ENCODE results near the gene IFT27.
"Not testable (repeated sequence)": the region's sequence is repeated elsewhere in the genome, so short reads cannot be mapped to it uniquely, and the experiment has no call there.

The IFT27 gene

DNA sequence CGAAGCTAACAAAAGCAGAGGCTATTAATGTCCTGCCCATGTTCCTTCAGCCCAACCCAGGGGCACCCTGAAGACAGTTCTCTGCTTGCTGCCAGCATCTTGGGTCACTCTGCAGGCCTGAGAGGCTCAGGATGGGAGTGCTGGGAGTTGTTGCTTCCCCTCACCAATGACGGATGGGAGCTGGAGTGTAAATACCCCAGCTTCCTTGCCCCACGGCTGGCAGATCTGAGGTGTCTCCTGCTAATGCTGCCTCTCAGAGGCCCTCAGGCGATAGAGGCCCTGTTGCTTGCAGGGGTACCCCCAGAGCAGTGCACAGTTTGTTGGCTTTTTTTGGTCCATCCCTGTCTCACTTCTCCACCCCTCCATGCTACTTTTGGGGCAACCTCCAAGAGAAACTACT is 32.9 kb downstream of the IFT27 start:
- DNase-seq = no peak

DNA sequence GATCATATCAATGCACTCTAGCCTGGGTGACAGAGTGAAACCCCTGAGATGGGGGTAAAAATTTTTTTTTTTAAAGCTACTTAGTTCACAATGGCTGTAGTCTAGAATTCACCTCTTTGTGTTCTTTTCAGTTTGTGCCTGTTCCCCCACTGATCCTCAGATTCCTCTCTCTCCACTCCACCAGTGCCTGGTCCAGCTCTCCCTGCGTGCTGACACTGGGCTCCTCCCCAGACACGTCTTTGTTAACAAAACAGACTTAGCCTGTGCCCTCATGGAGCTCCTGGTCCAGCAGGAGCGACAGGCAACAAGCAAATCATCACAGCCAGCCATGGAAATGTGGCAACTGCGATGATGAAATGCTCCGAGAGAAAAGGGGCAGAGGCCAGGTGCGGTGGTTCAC is 34.0 kb downstream of the IFT27 start:
- DNase-seq = no peak

DNA sequence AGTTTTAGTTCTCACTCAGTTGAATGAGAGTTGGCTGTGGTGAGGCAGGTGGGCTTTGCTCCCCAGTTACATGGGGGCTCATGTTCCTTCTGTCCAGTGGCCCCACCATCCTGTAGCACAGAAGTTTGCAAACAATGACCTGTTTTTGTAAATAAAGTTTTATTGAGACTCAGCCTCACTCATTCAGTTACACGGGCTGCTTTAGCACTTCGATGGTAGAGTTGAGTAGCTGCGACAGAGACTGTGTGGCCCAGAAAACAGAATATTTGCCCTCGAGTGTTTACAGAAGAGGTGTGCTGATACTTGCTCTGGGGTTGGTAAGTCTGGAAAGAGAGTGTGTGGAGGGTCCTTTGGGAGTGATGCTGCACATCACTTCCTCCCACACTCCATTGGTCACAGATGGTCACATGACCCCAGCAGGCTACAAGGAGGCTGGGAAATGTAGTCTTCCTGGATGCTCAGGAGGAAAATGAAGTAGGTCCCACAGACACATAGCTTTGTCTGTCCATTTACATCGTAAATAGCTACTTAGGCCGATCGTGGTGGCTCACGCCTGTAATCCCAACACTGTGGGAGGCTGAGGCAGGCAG is 34.6 kb downstream of the IFT27 start:
- DNase-seq = peak; percentile 18

DNA sequence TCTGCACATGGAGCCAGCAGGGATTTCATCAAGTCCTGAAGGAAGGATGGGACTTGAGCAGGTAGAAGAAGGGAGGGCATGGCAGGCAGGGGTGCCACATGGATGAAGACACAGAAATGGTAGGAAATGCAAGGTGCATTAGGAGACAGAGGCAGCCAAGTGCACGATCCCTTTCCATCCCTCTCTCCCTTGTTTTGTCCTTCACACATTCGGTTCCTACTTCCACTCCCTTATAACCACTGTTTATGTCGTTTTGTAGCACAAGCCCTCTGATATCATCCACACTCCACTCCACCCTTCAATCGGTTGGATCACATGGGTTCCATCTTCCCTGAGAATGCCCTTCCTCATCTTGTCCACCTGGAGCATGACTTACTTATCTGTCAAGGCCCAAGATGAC is 35.2 kb downstream of the IFT27 start:
- no peak for DNase-seq

DNA sequence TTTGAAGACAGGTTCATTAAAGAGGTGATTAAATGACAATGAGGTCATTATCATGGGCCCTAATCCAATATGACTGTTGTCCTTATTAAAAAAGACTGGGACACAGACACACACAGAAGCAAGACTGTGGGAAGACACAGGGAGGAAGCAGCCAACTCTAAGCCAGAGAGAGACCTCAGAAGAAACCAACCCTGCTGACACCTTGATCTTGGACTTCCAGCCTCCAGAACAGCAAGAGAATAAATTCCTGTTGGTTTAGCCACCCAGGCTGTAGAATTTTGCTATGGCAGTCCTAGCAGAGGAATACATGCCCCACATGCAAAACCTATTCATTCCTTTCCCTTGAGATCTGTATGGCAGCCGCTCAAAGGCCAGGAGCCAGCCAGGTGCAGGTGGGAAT is 36.7 kb downstream of the IFT27 start:
- no peak for DNase-seq

DNA sequence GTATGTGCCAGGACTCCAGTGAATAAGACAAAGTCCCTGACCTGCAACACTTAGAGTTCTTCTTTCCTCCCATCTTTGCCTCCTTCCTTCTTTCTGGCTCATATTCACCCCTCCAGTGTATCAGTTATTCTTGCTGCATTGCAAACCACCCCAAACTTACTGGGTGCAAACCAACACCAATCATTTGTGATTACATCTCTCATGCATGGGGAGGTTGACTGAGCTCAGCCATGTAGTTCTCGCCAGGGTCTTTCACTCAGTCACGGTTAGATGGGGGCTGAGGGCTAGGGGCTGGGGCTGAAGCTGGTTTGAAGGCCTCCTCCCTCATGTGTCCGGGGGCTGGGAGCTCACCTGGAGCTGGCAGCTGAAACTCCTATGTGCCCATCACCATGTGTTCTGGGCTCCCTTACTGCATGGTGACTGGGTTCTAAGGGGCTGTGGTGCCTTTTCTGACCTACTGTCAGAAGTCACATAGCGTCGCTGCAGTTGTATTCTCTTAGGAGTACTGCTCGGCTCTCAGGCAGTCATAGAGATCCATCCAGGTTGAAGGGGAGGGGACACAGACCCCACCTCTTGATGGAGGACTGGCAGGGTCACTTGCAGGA is 37.4 kb downstream of the IFT27 start:
- DNase-seq = no peak

DNA sequence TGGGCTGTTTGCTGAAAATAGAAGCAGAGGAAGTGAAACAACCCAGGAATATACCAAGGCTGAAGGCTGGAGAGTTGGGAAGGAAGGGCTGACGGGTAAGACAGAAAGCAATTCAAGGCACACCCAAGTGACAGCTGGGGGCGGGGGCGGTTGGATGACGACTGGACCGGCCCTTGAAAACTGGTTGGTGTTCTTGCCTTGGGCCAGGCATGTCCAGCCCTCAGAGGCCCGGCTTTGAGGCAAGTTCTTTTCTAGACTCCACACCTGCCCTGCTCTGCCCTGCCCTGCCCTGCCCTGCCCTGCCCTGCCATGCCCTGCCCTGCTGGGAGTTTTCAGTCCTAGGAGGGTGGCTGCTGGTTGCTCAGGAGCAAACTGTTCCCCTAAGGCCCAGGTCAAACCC is 38.1 kb downstream of the IFT27 start:
- no peak for DNase-seq

DNA sequence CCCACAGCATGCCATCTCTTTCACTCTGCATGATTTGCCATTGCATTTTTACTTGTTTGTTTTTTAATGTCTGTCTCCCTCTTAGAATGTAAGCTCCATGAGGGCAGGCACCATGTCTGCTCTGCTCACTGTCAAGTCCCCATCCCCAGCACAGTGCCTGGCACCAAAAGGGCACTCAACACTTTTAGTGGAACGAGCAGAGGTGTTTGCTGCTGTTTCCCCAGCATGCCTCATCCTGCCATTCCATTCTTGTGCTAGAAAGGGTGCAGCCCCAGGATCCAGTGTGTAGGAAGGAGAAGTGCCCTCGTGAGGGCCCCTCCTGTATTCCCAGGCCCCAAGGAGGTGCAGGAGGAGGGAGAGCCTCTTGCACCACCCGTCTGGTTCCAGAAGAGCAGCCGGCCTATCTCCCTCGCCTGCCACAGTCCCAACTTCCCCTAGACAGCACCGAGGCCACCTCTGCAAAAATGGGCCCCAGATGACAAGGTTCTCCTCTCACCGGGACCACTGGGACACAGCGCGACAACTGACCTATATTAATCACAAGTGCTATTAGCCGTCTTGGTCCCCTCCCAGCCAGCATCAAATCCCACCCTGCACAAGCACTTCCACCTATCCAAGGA is 39.1 kb downstream of the IFT27 start:
- no peak for DNase-seq

DNA sequence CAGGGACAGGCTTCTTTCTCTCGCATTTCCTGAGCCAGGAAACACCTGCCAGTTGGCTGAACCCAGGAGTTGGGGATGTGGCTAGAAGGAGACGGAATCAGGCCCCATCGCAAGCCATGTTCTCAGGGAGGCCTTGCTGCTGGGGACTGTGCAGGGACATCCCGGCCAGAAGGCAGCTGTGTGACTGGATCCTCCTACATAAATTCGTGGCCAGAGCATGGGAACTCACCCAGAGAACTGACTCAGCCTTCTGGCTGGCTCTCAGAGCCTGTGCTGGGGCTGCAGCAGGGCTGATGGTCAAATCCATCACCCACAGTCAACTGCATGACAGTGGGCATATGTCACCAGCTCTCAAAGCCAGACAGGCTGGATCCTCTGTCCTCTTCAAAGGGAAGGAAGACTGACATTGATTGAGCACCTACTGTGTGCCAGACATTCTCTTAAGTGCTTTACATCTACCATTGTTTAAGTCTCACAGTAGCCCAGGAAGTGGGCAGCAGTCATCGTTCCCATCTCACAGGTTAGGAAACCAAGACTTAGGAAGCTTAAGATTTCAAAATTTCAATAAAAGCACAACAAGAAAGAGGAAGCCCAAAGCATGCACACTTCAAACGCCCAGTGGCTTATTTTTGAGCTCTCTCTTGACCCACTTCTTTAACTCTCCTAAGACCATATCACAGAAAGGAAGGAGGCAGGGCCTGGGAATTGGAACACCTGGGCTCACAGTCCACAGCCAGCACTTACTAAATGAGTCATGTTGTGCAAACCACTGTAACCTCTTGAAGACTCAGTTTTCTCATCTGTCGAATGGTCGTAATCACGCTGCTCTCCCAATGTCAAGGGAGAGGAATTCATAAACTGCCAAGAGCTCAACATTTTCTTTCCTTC is 41.5 kb downstream of the IFT27 start:
- DNase-seq = no peak

DNA sequence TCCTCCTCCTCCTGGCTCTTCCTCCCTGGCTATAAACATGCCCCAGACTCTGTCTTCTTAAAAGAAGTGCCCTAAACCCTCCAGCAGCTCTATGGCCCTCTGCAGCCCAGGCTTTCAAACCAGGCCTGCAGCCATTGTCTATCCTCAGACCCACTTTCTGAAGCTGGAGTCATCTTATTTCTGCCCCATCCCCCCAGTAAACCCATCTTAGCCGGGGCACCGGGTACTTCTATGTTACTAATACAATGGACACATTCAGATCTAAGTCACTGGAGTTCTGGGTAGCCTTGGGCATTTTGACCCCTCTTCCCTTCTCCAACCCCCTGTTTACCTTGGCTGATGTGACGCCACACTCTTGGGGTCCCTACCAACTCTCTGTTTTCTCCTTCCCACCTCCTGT is 42.6 kb downstream of the IFT27 start:
- DNase-seq = no peak

DNA sequence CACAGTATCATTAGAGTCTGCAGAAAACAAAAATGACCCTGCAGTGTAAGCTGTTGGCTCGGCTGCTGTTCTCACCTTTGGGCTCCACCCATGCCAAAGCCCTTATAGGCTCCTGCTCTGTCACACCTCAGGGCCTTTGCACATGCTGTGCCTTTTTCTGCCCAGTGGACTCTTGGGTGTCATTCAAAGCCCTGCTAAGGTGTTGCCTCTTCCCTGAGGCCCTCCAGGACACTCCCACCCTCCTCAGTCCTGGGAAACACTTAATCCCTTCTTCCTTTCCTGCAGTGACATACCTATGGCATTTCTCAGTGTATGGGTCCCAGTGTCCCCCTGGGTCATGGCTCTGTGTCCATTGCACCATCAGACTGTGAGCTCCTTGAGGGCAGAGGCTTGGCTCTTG is 43.3 kb downstream of the IFT27 start:
- DNase-seq = no peak

DNA sequence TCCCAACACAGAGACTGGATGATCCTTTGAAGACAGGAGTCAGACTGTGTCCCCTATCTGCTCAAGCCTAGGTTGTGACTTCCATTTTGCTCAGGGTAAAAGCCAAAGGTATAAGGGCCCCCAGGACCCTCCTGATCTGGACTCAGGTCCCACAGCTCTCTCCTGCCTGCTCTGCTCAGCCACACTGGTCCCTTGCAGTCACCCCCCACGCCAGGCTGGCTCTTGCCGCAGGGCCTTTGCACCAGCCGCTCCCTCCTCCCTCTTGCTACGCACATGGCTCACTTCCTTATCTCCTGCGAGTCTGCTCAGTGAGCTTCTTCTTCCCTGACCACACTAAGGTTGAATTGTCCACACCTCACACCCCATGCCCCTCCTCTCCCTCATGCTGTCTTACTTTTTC is 44.0 kb downstream of the IFT27 start:
- DNase-seq = no peak

DNA sequence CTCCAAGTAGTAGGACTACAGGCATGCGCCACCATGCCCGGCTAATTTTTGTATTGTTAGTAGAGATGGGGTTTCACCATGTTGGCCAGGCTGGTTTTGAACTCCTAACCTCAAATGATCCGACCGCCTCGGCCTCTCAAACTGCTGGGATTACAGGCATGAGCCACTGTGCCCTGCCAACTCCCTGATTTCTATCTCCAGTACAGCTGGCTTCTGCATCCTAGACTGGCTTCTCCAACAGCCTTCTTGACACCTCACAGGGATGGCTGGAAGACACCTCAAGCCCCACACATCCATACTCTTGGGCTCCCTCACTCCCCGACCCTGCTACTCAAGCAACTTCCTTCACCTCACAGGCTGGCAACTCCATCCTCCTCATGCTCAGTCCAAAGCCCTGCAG is 44.6 kb downstream of the IFT27 start:
- not testable (repeated sequence) for DNase-seq

DNA sequence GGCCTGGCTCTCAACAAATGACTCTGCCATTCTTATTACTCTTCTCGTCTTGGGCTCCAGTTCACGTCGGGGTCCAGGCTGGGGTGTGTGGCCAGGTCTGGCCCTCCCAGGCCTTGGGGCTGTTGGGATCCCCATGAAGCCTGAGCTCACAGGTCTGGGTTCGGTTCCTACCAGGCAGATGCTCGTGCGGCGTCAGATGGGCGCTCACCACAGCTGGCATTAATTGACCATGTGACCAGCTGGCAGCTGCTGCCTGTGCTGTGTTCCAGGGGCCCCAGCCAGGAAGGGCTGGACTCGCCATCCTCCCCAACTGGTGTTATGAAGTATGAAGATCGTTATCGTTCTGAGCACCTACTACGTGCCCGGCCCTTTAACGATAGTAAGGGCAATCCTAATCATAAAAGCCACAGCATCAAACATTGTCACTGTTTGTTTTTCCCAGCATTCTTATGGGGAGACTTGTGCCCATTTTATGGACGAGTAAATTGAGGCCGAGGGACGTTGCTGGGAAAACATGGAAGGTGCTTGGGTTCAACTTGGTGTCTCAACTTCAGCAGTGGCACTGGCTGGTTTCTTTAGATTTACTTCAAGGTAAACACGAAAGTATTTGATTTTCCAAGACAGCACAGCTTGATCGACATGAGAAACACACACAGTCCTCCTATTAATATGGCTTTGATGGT is 45.6 kb downstream of the IFT27 start:
- no peak for DNase-seq

DNA sequence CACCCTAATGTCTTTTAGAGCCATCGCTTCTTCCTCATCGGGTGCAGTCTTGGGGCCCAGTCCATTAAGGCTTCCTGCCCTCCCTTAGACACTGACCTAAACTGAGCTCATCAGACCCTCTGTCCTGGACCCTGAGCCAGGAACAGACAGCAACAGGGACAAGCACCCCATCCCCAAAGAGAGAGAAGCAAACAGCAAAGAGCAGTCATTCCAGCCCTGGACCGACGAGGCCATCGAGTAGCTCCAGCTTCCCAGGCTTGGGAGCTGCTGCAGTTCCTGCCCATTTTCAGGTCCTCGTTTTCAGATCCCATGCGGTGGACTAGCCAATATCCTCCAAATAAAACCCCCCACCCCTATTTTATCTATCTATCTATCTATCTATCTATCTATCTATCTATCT is 46.6 kb downstream of the IFT27 start:
- DNase-seq = no peak

DNA sequence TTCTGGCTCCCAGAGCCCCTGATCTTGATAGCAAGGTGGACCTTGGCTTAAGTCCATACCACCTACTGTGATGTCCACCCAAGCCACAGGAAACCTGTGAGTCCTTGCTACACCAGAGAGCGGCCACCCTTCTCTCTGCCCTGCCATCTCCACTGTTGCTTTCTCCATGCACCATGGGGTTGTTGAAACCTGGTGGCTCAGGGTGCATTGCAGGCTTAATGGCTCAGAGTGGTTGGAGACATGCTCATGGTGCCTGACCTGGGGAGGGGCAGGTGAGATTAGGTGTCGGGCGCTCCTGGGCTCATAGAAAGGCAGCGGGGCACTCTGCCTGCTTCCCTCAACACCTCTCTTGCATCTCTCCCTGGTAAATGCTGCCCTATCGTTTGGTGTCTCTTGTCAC is 47.4 kb downstream of the IFT27 start:
- DNase-seq = no peak

DNA sequence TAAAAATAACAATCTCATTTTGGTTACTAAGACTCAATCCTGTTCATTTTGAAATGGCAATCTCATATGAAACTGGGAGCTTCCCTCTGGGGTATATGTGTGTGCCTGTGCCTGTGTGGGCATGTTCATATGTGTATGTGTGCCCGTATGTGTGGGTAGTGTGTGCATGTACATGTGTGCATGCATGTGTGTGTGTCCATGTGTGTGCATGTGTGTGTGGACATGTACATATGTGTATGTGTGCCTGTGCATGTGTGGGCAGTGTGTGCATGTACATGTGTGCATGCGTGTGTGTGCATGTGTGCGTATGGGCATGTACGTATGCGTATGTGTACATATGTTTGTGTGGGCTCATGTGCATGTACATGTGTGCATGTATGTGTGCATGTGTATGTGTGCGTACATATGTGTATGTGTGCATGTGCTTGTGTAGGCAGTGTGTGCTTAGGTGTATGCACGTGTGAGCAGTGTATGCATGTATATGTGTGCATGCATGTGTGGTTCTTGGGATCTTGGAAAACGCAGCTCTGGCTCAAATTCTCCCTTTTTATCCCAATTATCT is 47.9 kb downstream of the IFT27 start:
- no peak for DNase-seq

DNA sequence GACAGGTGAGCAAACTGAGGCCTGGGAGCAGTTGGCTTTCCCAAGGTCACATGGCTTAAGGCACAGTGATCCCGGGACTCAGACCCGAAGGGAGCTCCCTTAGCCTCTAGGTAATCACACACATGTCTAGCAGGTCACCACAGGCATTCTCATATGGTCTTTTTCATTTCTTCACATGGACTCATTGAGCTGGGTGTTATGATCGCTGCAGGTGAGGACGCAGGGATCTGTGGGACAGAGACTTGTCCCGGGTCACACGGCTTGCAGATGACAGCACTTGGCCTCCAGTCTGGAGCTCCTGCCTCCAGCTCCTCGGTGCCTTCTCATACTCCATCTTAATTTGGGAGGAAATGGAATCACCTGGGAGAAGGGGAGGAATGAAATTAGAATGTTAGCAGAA is 48.8 kb downstream of the IFT27 start:
- DNase-seq = no peak

DNA sequence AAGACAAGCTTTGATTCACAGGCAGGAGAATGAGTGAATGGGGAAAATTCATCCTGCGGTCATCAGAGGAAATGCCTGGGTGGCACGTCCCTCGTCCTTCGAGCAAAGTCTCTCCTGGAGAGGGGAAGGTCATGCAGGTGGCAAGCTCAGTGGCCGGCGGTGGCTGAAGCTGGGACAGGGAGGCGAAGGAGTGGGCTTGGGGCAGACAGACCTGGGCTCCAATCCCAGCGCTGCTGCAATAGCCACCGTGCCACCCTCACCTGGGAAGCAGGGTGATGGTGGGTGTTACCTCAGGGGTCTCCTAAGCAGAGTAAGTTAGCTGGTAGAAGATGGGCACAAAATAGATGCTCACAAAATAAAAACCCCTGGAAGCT is 49.9 kb downstream of the IFT27 start:
- DNase-seq = no peak

DNA sequence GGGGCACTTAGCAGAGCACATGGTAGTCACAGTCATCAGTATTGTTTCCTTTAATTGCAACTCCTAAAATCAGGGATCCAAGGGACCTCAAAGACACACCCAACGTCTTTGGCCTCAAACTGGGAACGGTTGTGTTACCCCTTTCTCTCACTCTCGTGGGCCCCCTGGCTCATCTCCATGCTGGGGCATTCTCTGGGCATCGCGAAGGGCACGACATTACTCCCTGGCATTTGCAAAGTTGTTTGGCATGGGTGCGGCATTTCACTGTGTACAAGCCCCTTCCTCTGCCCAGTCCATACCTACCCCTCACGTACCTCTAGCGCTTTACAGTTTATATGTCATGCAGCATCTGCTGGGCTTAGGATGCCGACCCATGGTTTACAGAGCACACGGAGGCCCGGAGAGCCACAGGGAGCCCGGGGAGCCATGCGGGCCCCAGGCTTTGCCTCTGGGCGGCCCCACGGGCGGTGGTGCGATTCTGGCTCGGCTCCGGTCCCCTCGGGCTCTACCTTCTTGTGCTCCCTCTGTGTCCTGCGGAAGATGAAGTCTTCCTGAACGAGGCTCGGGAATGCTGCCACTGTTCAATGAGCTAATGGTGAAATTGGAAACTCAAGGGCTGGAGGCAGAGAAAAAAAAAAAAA is 50.4 kb downstream of the IFT27 start:
- DNase-seq = no peak

DNA sequence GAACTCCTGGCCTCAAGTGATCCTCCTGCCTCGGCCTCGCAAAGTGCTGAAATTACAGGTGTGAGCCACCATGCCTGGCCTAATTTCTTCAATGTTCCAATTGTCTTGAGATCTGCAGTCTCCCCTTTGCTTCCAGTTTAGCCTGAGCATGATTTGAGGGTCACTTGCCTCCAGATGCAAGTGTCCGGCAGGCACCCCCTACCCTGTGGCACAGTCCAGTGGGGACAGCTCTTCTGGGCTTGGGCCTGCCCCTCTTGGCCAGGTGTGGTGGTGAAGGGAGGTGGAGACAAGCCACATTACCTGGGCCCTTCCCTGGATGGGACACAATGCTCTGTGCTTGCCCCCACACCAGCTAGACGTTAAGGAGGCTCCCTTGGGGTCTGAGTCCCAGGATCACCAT is 51.1 kb downstream of the IFT27 start:
- DNase-seq = no peak

DNA sequence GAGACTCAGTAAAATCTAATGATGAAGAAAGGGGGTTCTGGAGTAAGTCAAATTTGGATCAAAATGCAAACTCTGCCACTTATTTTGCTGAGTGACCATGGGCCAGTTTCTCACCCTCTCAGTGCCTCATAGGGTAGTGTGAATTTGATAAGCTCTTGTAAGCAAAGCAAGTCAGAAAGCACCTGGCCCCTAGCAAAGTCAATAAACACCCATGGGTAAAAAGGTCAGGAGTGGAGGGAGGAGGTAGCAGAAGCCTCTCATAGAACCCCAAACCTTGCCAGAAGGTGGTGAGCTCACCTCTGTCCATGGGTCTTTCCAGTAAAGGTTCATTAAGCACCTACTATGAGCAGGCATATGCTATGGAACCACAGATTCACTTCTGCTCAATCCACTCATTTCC is 53.9 kb downstream of the IFT27 start:
- DNase-seq = no peak

DNA sequence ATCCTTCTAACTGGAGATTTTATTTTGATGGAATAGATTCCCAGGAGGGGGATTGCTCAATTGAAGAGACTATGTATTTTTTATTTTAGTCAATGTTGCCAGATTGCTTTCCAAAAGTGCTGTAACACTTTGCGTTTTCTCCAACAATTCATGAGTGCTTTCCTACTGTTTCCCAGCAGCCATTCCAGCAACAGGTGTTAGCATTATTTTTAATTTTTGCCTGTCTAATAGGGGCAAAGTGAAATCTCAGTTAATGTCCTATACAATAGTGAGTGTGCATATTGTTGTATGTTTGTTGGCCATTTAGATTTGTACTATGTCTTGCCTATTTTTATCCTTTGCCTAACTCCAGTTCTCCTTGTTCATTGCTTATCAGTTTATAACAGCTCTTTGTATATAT is 60.3 kb downstream of the IFT27 start:
- DNase-seq = no peak
